GM21526 (cell line): ENCODE data around the gene ELP2.
"Not testable (repeated sequence)": the region's sequence is repeated elsewhere in the genome, so short reads cannot be mapped to it uniquely, and the experiment has no call there.

Experiments used
- ATAC-seq: cut with Tn5 transposase; IDR thresholded peaks from one replicate; pipeline ENCODE4 v1.9.1; 2021; ENCODE audit warnings: moderate library complexity; ENCODE audit not compliant: unreplicated experiment, low FRiP score

The ELP2 gene

GRCh38 chr18:36129300-36130038 is at the start of gene ELP2, which contains the start of gene SLC39A6:
Gene ELP2 (plus strand): TSS chr18:36129899. CDS start chr18:36129934, 35 bp downstream.
Gene SLC39A6 (minus strand): TSS chr18:36129340. CDS start chr18:36127007, 2,333 bp downstream.
- peak; percentile 86 for ATAC-seq

GRCh38 chr18:36081118-36081517 is 48.6 kb upstream of the ELP2 start:
- ATAC-seq = not testable (repeated sequence)

- no peak for ATAC-seq
Observed at GRCh38 chr18:36083729-36084128, 46.0 kb upstream of the ELP2 start.

- ATAC-seq = no peak
Observed at GRCh38 chr18:36085195-36085594, 44.5 kb upstream of the ELP2 start.

GRCh38 chr18:36086186-36086585 is 43.5 kb upstream of the ELP2 start:
- ATAC-seq = no peak

GRCh38 chr18:36088256-36088655 is 41.4 kb upstream of the ELP2 start:
- ATAC-seq = no peak

- no peak for ATAC-seq
Observed at GRCh38 chr18:36089001-36089400, 40.7 kb upstream of the ELP2 start.

- ATAC-seq = not testable (repeated sequence)
Observed at GRCh38 chr18:36092116-36092515, 37.6 kb upstream of the ELP2 start.

- no peak for ATAC-seq
Observed at GRCh38 chr18:36094431-36094830, 35.3 kb upstream of the ELP2 start.

- ATAC-seq = no peak
Observed at GRCh38 chr18:36095936-36096519, 33.7 kb upstream of the ELP2 start.

GRCh38 chr18:36096955-36097354 is 32.7 kb upstream of the ELP2 start:
- no peak for ATAC-seq

GRCh38 chr18:36099311-36099710 is 30.4 kb upstream of the ELP2 start:
- no peak for ATAC-seq

- ATAC-seq = no peak
Observed at GRCh38 chr18:36101943-36102342, 27.8 kb upstream of the ELP2 start.

- ATAC-seq = no peak
Observed at GRCh38 chr18:36104749-36105148, 24.9 kb upstream of the ELP2 start.

GRCh38 chr18:36107477-36107876 is 22.2 kb upstream of the ELP2 start:
- ATAC-seq = no peak

- ATAC-seq = no peak
Observed at GRCh38 chr18:36108196-36108595, 21.5 kb upstream of the ELP2 start.

GRCh38 chr18:36108601-36109000 is 21.1 kb upstream of the ELP2 start:
- no peak for ATAC-seq

GRCh38 chr18:36109737-36110136 is 20.0 kb upstream of the ELP2 start:
- no peak for ATAC-seq

GRCh38 chr18:36112302-36112701 is 17.4 kb upstream of the ELP2 start:
- no peak for ATAC-seq

GRCh38 chr18:36114251-36114650 is 15.4 kb upstream of the ELP2 start:
- ATAC-seq = no peak

GRCh38 chr18:36114738-36115137 is 15.0 kb upstream of the ELP2 start:
- no peak for ATAC-seq

- not testable (repeated sequence) for ATAC-seq
Observed at GRCh38 chr18:36116771-36117170, 12.9 kb upstream of the ELP2 start.
